HG03108 (cell line): ENCODE data around the gene DEFB128.

Experiments used
- ATAC-seq: cut with Tn5 transposase; IDR thresholded peaks from one replicate; pipeline ENCODE4 v1.9.1; 2021; ENCODE audit warnings: moderate library complexity; ENCODE audit not compliant: unreplicated experiment

Gene DEFB128

GRCh38 chr20:157154-157553, 32.4 kb downstream of the DEFB128 start, which contains the start of gene DEFB127:
DEFB127 (plus strand) TSS chr20:157454; CDS start chr20:157545, 91 bp downstream.
- ATAC-seq: no peak

GRCh38 chr20:152131-152530, 37.4 kb downstream of the DEFB128 start:
- ATAC-seq: no peak

GRCh38 chr20:145877-146276, 43.6 kb downstream of the DEFB128 start:
- ATAC-seq: no peak

GRCh38 chr20:142290-142689, 47.2 kb downstream of the DEFB128 start, which contains the start of gene DEFB126:
DEFB126 (plus strand) TSS chr20:142590; CDS start chr20:142629, 39 bp downstream.
- ATAC-seq: no peak
